ENCODE results near the gene CMIP.
"Not testable (repeated sequence)": the region's sequence is repeated elsewhere in the genome, so short reads cannot be mapped to it uniquely, and the experiment has no call there.

The CMIP gene

GRCh38 chr16:81568749-81569087 is 124.1 kb downstream of the CMIP start:
- DNase-seq (ENCODE audit: low spot score) = no peak

DNA sequence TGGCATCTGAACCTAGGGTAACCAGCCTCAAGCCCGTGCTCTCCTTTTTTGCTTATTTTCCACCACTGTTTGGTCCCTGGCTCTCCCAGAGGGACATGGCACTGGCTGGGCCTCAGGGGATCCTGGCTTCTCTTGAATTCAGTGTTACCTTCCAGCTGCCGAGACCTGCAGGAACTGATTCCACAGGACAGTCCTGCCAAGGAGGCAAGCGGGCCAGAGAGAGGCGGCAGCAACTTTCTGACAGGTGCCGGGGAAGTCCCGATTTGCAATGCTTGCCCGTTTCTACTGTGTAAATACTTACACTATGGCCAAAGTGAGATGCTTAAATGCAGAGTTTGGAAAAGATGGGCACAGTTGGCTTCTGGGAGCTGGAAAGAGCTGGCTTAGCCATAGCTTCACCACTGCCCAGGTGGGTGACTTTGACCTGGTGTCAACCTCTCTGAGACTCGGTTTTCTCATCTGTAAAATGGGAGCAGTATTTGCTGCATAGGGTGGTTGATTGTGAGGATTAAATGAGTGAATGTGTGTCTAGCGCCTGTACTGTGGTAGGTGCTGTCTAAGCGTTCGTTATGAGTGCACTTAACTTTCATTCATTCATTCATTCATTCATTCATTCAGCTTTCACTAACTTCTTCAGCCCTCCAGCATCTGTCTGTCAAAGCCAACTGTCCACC is 124.9 kb downstream of the CMIP start:
- DNase-seq (ENCODE audit: low spot score) = no peak

DNA sequence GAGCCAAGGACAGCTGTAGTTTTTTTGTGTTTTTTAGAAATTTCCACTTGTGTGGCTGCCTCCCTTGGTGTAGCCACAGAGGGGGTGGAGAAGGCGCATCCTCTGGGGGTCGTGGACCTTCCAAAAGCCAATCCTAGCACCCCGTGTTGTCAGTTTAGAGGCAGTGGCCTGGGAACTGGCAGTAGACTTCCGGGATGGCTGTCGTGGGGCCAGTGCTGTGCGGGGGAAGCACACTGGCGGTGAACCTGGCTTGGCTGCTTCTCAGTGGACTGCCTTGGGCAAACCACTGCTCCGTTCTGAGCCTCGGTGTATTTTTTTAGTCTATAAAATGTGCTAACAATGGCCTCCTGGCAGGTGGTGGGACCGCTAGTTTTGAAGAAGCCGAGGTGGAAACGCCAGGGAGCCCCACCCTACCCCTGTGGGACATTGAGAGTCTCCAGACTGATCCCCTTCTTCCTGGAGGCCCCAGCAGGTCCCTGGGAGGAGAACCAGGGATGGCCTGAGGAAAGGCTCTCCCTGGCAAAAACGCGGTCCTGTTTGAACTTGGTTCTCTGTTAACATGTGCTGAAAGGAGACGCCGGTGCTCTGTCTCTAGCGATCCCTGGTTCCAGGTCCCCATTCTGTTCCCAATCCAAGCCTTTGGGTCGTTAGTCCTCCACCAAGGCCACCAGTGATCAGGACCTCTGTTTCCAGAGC is 125.7 kb downstream of the CMIP start:
- no peak for DNase-seq (ENCODE audit: low spot score)

DNA sequence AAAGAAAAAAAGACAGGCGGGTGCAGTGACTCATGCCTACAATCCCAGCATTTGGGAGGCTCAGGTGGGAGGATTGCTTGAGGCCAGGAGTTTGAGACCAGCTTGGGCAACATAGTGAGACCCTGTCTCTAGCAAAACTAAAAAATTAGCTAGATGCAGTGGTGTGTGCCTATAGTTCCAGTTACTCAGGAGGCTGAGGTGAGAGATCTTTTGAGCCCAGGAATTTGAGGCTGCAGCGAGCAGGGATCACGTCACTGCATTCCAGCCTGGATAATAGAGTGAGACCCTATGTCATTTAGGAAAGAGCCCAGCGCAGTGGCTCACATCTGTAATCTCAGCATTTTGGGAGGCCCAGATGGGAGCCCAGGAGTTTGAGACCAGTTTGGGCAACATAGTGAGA is 126.6 kb downstream of the CMIP start:
- DNase-seq (ENCODE audit: low spot score) = no peak

DNA sequence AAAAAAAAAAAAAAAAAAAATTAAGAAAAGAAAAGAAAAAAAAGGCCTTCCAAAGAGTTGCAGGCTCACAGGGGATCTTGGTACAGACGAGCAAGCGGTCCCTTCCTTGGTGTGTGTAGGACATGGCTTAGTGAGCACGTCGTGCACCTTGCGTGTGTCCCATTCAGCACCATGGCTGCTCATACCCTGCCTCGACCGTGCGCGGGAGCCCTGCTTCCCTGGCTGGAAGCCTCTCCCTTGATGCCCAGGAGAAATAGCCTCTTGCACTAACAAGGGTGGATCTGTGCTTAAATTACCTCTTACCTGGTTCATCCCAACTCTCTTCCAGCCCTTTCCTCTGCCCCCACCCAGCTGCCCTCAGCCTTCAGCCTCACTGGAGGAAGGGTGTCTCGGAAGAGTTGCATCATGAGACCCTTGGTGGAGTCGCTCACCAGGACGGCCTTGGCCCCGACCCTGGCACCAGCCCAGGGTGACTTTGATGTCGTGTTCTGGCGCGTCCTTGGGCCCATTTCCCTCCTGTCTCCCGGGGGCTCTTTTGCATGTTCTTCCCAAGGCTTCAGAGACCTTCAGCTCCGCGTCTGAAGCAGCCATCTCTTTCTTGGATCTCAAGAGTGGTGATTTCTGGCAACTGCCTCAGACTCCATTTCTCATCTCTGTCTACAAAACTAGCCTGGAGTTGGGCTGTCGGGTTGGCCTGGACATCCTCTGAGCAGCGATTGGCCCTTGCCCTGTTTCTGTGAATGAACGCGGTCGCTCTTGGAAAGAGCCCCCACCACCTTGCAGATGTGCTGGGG is 127.2 kb downstream of the CMIP start:
- no peak for DNase-seq (ENCODE audit: low spot score)

DNA sequence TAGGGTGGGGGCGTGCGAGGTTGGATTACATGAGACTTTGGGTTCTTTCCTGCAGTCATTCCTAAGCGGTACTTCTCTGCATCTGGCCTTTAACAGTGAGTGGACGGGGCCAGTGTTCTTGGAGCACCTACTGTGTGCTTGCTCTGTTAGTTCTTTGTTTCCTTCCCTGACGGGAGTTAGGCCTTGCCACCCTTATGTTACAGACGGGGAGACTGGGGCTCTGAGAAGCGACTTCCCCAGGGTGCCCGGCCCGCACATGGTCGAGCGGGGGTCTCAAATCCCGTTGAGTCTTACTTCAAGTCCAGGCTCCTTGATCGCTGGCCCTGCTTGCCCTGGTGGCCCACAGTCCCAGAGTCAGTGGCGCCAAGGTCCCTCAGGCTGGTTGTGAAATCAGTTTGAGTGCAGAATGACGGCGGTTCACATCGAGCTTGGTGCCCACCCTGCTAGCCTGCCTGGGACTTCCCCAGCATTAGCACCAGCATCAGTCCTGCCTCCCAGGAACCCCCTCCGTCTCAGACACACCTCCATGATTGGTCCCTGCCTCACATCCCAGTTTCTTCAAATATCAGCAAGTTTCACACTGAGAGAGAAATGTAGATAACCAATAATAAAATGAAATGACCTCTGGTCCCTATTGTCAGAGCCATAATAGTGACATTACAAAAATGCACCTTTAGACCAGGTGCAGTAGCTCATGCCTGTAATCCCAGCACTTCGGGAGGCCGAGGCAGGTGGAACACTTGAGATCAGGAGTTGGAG is 128.0 kb downstream of the CMIP start:
- no peak for DNase-seq (ENCODE audit: low spot score)

- DNase-seq (ENCODE audit: low spot score) = no peak
Observed at GRCh38 chr16:81573533-81574020, 129.0 kb downstream of the CMIP start.

- DNase-seq (ENCODE audit: low spot score) = no peak
Observed at GRCh38 chr16:81574168-81574567, 129.6 kb downstream of the CMIP start.

GRCh38 chr16:81575307-81575706 is 130.7 kb downstream of the CMIP start:
- no peak for DNase-seq (ENCODE audit: low spot score)

- no peak for DNase-seq (ENCODE audit: low spot score)
Observed at GRCh38 chr16:81575834-81576233, 131.2 kb downstream of the CMIP start.

- no peak for DNase-seq (ENCODE audit: low spot score)
Observed at GRCh38 chr16:81576696-81577095, 132.1 kb downstream of the CMIP start.

- not testable (repeated sequence) for DNase-seq (ENCODE audit: low spot score)
Observed at GRCh38 chr16:81577272-81577671, 132.7 kb downstream of the CMIP start.

DNA sequence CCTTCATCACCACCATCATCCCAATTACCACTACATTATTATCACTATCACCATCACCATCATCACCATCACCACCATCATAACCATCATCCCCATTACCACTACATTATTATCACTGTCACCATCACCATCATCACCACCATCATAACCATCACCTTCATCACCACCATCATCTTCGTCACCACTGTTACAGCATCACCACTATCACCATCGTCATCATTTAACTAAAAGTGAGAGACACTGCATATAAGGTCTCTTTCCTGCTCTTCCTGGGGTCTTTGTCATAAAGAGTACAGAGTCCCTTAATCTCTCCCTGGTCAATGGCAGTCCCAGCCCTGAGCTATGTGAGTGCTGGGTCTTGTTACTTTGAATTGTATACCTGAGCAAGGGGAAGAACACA is 133.5 kb downstream of the CMIP start:
- no peak for DNase-seq (ENCODE audit: low spot score)

- no peak for DNase-seq (ENCODE audit: low spot score)
Observed at GRCh38 chr16:81578636-81579413, 134.2 kb downstream of the CMIP start.

- no peak for DNase-seq (ENCODE audit: low spot score)
Observed at GRCh38 chr16:81581107-81581506, 136.5 kb downstream of the CMIP start.

DNA sequence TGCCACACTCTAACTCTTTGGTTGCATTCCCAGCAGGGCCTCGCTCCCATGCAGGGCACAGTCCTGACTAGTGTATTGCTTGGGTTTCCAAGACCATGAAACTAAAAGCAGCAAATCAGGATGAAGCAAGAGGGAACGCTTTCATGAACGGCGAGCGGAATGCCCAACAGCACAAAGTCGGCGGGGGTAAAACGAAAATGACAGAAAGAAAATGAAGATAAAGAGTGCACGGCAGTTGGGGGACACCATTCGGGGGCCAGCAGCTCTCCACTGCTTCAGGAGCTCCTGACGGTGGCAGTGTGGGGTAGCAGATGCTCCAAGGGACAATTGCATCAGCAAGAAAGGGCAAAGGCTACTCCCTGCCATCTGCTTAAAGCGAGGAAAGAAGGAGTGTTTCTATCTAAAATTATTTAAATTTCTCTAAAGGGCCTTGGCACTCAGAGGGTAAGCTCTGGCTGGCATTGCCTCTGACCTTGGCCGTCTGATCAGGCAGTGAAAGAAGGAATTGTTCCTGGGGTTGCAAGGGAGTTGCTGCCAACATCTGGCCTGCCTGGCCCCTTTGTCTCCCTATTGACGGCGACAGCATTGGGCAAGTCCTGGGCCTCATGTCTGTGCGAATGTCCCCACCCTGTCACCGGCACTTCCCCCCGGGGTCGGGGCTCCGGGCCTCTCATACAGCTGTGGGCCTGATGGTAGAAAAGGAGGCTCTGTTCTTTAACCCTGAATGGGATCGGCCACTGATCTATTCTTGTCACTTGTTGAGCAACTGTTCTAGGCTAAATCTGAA is 138.2 kb downstream of the CMIP start:
- DNase-seq (ENCODE audit: low spot score) = no peak

DNA sequence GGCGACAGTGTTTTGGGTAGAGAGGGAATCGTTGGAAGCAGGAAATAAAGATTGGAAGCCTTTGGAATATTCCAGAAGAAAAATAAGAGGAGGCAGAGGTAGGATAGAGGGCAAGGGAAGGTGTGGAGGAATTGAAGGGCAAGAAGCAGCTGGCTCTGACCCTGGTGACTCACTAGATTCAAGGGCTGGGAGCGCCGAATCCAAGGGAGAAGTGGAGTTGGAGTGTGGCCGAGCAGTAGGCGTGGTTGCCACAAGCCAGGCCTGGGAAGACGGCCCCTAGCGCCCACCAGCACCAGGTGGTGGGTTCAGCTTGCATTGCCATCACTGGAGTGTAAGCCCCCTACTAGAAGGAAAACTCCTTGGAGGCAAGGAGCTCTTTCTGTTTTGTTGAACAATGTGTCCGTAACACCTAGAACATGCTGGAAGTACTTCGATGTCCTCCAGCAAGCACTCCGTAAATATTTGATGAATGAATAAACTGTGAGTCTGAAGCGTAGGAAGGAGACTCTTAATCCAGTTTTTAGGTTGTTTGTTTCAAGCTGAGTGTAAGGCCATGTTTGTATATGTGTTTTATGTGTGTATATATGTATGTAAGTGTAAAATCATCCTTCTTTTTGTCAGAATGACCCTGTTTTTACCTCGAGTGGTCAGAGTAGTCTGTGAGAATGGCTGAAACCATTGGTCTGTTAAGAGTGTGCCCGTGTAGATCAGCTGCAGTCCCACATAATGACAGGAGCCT is 139.5 kb downstream of the CMIP start:
- no peak for DNase-seq (ENCODE audit: low spot score)

GRCh38 chr16:81585785-81586184 is 141.2 kb downstream of the CMIP start:
- DNase-seq (ENCODE audit: low spot score) = no peak

- DNase-seq (ENCODE audit: low spot score) = no peak
Observed at GRCh38 chr16:81586417-81586816, 141.8 kb downstream of the CMIP start.

Measured in kidney capillary endothelial cell (primary cell).